NCI-H524 (cell line): ENCODE results near the gene MDFIC2.
A peak's percentile ranks its signal among the peaks of the same experiment; 100 is the strongest.
"Not testable (repeated sequence)": the region's sequence is repeated elsewhere in the genome, so short reads cannot be mapped to it uniquely, and the experiment has no call there.

Experiments
- DNase-seq, 2 experiments: peaks; one replicate each; lab custom pipeline; 2025; lab: John Stamatoyannopoulos, UW

Gene MDFIC2

DNA sequence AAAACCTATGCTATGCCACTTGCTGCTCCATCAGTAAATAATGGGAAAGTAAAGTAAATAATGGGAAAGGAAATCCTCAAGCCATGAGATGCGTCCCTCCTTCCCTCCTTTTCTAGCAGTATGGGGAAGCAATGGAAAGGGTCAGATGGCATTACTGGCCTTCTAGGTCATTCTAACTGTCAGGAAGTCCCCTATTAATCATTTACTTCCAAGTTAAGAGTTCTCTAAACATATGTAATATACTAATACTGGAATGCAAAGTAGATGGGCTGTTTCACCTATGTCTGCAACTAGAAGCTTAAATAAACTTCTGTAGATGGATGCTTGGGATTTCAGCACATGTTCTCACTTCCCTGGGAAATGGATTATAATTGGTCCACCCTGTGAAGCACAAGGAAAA lies 55.9 kb downstream of the MDFIC2 start:
- no peak for DNase-seq

- no peak for DNase-seq
Measured at GRCh38 chr3:70250492-70250891, 61.9 kb downstream of the MDFIC2 start.

GRCh38 chr3:70249509-70250160 lies 62.8 kb downstream of the MDFIC2 start:
- DNase-seq = no peak

DNA sequence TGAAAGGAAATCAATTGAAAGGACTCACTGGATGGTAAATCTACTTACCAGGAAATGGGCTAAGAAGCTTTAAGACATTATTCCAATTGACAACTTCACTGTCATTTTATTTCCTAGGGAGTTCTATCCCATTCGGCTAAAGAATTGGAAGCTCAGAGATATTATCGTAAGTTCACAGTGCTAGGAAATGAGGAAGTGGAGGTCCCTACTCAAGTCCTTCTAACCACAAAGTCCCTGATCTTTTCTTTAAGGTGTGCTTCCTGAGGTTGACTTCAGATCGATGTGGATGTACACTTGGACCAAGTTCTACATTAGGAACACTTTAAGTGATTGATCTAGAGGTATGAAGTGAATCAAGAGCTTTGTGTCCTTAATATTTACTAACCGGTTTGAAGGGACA lies 63.6 kb downstream of the MDFIC2 start:
- DNase-seq = no peak

- no peak for DNase-seq
Measured at GRCh38 chr3:70247955-70248354, 64.5 kb downstream of the MDFIC2 start.

DNA sequence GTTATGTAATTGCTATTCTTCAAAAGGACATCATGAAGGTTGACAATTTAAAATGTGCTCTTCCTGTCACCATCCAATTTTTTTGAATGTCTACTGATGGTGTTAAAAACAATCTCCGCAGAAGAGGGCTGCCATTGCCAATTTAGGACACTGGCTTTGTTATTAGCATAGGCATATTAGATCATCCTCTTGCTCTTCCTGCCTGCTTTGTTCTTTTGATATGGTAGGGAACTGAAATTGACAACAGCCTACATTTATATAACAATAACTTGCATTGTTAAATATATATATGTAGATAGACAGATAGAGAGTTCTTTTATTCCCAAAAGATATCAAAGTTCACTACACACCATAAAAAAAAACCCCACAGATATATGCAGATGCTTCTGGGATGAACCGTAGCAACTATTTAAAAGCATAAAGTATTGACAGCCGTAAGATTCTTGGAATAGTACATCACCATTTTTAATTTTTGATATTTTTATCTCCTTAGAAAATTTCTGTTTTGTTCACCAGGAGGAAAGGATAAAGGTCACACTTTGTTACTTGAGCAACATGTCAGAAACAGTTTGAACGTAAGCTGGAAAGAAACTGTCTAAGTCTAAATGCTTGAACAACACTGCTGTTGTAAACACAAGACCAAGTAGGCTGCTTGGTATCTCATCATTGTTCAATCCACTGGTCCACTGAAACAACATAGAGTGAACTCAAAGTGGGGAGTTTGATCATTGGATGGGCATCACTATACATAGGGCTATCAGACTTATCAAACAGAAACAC lies 66.5 kb downstream of the MDFIC2 start:
- no peak for DNase-seq

- no peak for DNase-seq
Measured at GRCh38 chr3:70244422-70244821, 68.0 kb downstream of the MDFIC2 start.

- DNase-seq = no peak
Measured at GRCh38 chr3:70242297-70242882, 70.0 kb downstream of the MDFIC2 start.

DNA sequence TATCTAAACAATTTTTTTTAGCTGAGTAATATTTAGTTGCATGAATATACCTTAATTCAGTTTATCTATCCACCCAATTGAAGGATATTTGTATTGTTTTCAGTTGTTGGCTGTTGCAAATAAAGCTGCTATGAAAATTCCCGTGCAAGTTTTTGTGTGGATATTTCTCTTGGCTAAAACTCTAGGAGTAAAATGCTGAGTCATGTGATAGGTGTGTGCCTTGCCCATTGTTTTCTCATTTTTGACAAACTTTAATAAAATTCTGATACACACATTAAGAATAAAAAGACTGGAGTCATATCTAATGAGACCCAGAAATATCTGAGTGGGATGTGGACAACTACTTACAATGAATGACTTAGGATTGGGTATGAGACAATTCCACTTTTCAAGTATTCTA lies 78.6 kb downstream of the MDFIC2 start:
- DNase-seq = no peak

DNA sequence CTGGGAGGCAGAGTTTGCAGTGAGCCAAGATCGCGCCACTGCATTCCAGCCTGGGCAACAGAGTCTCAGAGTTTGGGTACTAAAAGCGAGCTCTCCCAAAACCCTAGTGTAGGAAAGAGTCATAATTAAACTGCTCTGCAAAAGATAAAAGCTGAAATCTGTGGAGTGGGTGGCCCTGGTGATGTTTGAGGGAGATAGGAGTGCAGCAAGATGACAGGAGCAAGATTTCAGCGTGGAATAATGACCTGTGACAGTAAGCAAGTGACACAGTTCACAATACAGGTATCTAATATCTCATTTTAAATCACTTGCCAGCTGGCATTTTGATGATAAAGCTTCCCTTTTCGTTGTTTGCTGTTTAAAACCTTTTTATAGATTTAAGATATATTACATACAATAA lies 79.3 kb downstream of the MDFIC2 start:
- DNase-seq = no peak

DNA sequence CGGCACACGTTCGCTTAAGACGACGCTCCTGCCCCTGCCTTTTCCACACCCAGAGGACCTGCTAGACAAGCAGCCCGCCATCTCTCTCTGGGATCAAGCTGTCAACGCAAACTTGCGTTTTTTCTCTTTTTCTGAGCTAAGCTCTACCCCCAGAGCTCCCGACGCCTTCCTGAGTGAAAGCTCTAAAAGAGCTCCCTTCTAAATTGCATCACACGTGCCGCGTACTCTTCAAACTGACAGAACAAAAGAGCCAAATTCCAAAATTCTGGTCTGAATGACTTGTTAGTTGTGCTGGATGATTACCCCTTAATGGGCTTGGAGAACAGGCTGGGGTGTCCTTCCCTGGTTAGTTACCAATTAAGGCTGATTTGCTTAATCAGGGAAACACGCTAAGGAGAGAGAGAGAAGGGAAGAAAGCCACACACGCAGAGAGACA lies 81.2 kb downstream of the MDFIC2 start:
- DNase-seq = no peak

- no peak for DNase-seq
Measured at GRCh38 chr3:70227437-70227836, 85.0 kb downstream of the MDFIC2 start.

- DNase-seq = no peak
Measured at GRCh38 chr3:70225146-70225545, 87.3 kb downstream of the MDFIC2 start.

DNA sequence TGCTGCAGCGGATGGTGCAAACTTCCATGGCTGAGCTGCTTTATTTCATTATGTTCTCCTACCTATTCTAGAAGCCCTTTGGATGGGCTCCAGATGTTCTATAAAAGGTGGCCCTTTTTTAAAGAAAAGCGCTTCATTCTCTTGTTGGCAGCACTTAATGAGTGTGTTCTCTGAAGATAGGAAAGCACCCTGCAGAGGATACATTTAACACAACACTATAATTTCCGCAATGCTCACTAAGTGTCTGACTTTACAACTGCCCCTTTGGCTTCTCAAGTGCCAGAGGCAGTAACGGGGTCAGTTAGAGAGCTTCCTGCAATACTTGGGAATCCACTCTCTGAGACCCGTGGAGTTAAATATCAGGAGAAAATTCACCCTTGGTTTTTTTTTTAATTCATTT lies 88.1 kb downstream of the MDFIC2 start:
- DNase-seq = no peak

GRCh38 chr3:70218471-70218870 lies 94.0 kb downstream of the MDFIC2 start:
- peak in 1 of 2 experiments; percentile 51 for DNase-seq

DNA sequence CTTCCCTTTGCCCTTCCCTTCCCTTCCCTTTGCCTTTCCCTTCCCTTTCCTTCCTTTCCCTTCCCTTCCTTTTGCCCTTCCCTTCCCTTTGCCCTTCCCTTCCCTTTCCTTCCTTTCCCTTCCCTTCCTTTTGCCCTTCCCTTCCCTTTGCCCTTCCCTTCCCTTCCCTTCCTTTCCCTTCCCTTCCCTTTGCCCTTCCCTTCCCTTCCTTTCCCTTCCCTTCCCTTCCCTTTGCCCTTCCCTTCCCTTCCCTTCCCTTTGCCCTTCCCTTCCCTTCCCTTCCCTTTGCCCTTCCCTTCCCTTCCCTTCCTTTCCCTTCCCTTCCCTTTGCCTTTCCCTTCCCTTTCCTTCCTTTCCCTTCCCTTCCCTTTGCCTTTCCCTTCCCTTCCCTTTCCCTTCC lies 101.2 kb downstream of the MDFIC2 start:
- not testable (repeated sequence) for DNase-seq

- no peak for DNase-seq
Measured at GRCh38 chr3:70201975-70202374, 110.5 kb downstream of the MDFIC2 start.

DNA sequence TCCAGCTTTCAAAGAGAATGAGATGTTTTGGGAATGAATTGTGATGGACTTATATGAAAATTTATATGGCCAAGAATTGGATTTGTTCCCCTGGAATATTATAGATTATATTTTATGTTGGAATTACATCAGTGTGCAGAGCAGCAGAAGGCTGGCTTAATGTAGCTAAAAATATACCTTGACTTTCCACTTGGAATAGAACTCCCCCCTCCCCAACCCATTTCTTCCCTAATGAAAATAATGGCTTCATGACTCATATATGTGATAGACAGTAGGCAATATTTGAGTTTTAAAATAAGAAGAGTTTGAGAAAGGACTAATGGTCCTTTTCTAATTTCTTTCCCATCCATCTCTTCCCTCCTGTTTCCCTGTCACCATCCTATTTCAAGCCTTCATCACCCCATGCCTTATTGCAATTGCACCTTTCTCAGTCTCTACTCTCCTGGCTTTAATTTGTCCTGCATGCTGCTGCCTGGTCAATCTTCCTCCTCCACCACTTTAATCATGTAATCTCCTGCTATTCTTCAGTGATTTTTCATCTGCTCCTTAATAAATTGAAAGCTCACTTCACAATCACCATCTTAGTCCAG lies 122.5 kb downstream of the MDFIC2 start:
- no peak for DNase-seq

DNA sequence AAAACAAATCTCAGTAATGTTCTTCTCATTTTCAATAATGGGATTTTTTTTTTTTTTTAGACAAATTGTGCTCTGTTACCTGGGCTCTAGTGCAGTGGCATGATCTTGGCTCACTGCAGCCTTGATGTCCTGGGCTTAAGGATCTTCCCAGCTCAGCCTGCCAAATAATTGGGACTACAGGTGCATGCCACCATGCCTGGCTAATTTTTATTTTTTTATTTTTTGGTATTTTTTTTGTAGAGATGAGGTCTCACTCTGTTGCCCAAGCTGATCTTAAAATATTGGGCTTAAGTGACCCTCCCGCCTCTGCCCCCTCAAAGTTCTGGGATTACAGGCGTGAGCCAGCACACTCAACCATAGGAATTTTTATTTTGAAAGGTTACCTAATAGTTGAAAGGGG lies 126.2 kb downstream of the MDFIC2 start:
- no peak for DNase-seq

GRCh38 chr3:70185661-70186060 lies 126.8 kb downstream of the MDFIC2 start:
- no peak for DNase-seq

GRCh38 chr3:70183781-70184504 lies 128.5 kb downstream of the MDFIC2 start:
- DNase-seq = no peak

DNA sequence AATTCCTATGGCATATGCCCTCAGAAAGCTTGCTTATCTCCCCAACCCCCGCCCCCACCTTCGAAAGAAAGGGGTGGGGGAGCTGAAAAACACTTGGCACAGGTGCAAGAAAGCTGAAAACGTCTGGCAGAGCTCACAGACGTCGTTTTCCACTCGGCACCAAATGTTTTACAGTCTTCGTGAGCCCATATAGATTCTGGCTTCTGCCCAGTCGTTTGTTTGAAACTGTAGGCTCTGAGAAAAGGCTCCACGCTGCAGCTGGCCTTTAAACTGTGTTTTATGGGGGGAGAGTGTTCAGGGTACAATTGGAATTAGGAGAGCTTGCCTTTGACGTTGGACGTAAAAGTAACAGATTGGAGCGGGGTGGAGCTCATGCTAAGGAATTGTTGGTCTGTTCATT lies 130.3 kb downstream of the MDFIC2 start:
- peak; percentile 63 to 83 for DNase-seq
